Measurements from ENCODE around the gene OXLD1. TPM values are rescaled to one million over a fixed set of nuclear protein-coding genes. Genes with fewer than 3 reads are reported as not detected.

Gene OXLD1
- total and polyA plus RNA-seq, 2 donors (not counting 1 experiment from before 2014, with no cell fraction given) = 39.5 to 102 TPM

DNA sequence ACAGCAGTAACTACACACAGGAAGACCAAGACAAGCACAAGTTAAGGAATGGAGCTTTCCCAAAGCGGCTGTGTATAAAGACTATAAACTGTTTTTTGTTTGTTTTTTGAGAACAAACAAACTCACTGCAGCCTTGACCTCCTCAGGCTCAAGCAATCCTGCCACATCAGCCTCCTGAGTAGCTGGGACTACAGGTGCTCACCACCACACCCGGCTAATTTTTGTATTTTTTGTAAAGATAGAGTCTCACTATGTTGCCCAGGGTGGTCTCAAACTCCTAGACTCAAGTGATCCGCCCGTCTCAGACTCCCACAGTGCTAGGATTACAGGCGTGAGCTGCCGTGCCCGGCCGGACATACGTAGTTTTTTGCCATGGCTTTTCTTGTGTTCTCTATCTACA, 6.0 kb downstream of the OXLD1 start:
- ATAC-seq (ENCODE audit: low read depth) (no peak), DNase-seq (no peak)
- Mint-ChIP-seq H3K27ac (no peak overlapping the region), H3K4me3 (no peak overlapping the region), H3K4me1 (peaks cover under 1% of the 10 kb centered on the region), H3K27me3 (no peaks in the 10 kb centered on the region), H3K9me3 (ENCODE audit: insufficient read depth) (no peaks in the 10 kb centered on the region)
- Histone ChIP-seq H3K27me3 (replicated peaks in 1 of 4; ENCODE audit: control extremely low read depth in 1 of 4, control insufficient read depth in 3 of 4, insufficient read depth in 4 of 4, low read length in 3 of 4) (peaks cover 0 to 2% (median 0%) of the 10 kb centered on the region in 4 experiments), H3K4me2 (replicated peaks; ENCODE audit: low read depth, low read length, poor library complexity, severe bottlenecking) (no peak overlapping the region), H4K20me1 (ENCODE audit: control insufficient read depth, insufficient read depth, low read length, poor library complexity, severe bottlenecking) (no peaks in the 10 kb centered on the region), H3K9me3 (ENCODE audit: control extremely low read depth in 1 of 3, control insufficient read depth in 2 of 3, insufficient read depth in 1 of 3, low read length in 2 of 3) (no peaks in the 10 kb centered on the region), H3K36me3 (replicated peaks in 1 of 2; ENCODE audit: control extremely low read depth in 1 of 2, control insufficient read depth in 1 of 2, extremely low read depth in 1 of 2, insufficient read depth in 2 of 2, low read length in 1 of 2) (no peaks in the 10 kb centered on the region), H3K9ac (ENCODE audit: low read length) (no peak overlapping the region), H3K4me1 (ENCODE audit: control insufficient read depth in 2 of 2, insufficient read depth in 2 of 2, low read length in 2 of 2) (peaks cover 5 to 6% of the 10 kb centered on the region in 2 donors), H3K79me2 (ENCODE audit: control insufficient read depth, insufficient read depth, low read length) (peaks cover 8% of the 10 kb centered on the region), H3K27ac (ENCODE audit: low read length in 2 of 2) (no peak overlapping the region), H3K4me3 (ENCODE audit: control extremely low read depth in 1 of 5, extremely low read depth in 1 of 5, insufficient read depth in 1 of 5, low read depth in 2 of 5, low read length in 4 of 5) (no peak overlapping the region), H2AFZ (ENCODE audit: insufficient read depth, low read depth, low read length, poor library complexity, severe bottlenecking) (no peak overlapping the region)
- ChIA-PET CTCF (interaction anchor here (0.6 kb wide), 1 partner anchor 14 kb away, joined by 3 read pairs; no protein-coding TSS in a partner anchor), POLR2A (no interaction called here)
- 100% methylated on average over 8 of the region's 9 CpGs for WGBS (ENCODE audit: insufficient coverage)
- intact Hi-C loops (cut with micrococcal nuclease) = no loop called here
- TF ChIP-seq EZH2 (IDR thresholded peaks at IDR 0.05; ENCODE audit: borderline replicate concordance, insufficient read depth, low read depth, low read length, poor library complexity, severe bottlenecking) = no peak
- TF ChIP-seq, protein P1, sequence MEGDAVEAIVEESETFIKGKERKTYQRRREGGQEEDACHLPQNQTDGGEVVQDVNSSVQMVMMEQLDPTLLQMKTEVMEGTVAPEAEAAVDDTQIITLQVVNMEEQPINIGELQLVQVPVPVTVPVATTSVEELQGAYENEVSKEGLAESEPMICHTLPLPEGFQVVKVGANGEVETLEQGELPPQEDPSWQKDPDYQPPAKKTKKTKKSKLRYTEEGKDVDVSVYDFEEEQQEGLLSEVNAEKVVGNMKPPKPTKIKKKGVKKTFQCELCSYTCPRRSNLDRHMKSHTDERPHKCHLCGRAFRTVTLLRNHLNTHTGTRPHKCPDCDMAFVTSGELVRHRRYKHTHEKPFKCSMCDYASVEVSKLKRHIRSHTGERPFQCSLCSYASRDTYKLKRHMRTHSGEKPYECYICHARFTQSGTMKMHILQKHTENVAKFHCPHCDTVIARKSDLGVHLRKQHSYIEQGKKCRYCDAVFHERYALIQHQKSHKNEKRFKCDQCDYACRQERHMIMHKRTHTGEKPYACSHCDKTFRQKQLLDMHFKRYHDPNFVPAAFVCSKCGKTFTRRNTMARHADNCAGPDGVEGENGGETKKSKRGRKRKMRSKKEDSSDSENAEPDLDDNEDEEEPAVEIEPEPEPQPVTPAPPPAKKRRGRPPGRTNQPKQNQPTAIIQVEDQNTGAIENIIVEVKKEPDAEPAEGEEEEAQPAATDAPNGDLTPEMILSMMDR (IDR thresholded peaks at IDR 0.05) = no peak

DNA sequence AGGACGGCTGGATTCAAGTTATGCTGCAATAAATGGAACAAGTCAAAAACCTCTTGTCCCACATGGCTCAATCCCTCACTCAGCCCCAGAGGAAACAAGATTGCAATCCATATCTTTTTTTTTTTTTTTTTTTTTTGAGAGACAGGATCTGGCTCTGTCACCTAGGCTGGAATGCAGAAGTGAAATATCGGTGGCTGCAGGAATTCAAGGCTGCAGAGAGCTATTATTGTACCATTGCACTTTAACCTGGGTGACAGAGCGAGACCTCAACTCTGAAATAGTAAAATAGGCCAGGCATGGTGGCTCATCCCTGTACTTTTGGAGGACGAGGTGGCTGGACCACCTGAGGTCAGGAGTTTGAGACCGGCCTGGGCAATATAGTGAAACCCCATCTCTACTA, 7.4 kb downstream of the OXLD1 start:
- no peak for ATAC-seq (ENCODE audit: low read depth)
- H3K27ac Mint-ChIP-seq = no peak overlapping the region
- H3K4me3 ChIP-seq (ENCODE audit: control extremely low read depth in 1 of 5, extremely low read depth in 1 of 5, insufficient read depth in 1 of 5, low read depth in 2 of 5, low read length in 4 of 5) = no peak overlapping the region
- H3K9me3 ChIP-seq (ENCODE audit: control extremely low read depth in 1 of 3, control insufficient read depth in 2 of 3, insufficient read depth in 1 of 3, low read length in 2 of 3) = no peaks in the 10 kb centered on the region
- no peaks in the 10 kb centered on the region for H3K4me1 Mint-ChIP-seq
- ChIA-PET POLR2A (no interaction called here), CTCF (interaction anchor here (0.7 kb wide), 1 partner anchor 1581 kb away, joined by 4 read pairs; no protein-coding TSS in a partner anchor)
- intact Hi-C loops (cut with micrococcal nuclease) = no loop called here
- H3K4me3 Mint-ChIP-seq = no peak overlapping the region
- H3K36me3 ChIP-seq (replicated peaks in 1 of 2; ENCODE audit: control extremely low read depth in 1 of 2, control insufficient read depth in 1 of 2, extremely low read depth in 1 of 2, insufficient read depth in 2 of 2, low read length in 1 of 2) = no peaks in the 10 kb centered on the region
- no peak overlapping the region for H3K27ac ChIP-seq (ENCODE audit: low read length in 2 of 2)
- peaks cover 0 to 6% (median 0%) of the 10 kb centered on the region in 4 experiments for H3K27me3 ChIP-seq (replicated peaks in 1 of 4; ENCODE audit: control extremely low read depth in 1 of 4, control insufficient read depth in 3 of 4, insufficient read depth in 4 of 4, low read length in 3 of 4)
- 65% methylated on average over 3 of the region's 5 CpGs for WGBS (ENCODE audit: insufficient coverage)
- DNase-seq = no peak
- H3K4me1 ChIP-seq (ENCODE audit: control insufficient read depth in 2 of 2, insufficient read depth in 2 of 2, low read length in 2 of 2) = peaks cover under 1 to 2% of the 10 kb centered on the region in 2 donors
- H3K79me2 ChIP-seq (ENCODE audit: control insufficient read depth, insufficient read depth, low read length) = no peaks in the 10 kb centered on the region
- no peaks in the 10 kb centered on the region for H4K20me1 ChIP-seq (ENCODE audit: control insufficient read depth, insufficient read depth, low read length, poor library complexity, severe bottlenecking)
- no peak overlapping the region for H3K9ac ChIP-seq (ENCODE audit: low read length)
- no peak overlapping the region for H2AFZ ChIP-seq (ENCODE audit: insufficient read depth, low read depth, low read length, poor library complexity, severe bottlenecking)
- no peak for TF ChIP-seq EZH2 (IDR thresholded peaks at IDR 0.05; ENCODE audit: borderline replicate concordance, insufficient read depth, low read depth, low read length, poor library complexity, severe bottlenecking)
- TF ChIP-seq, protein P1 (IDR thresholded peaks at IDR 0.05) = no peak
- no peaks in the 10 kb centered on the region for H3K27me3 Mint-ChIP-seq
- H3K4me2 ChIP-seq (replicated peaks; ENCODE audit: low read depth, low read length, poor library complexity, severe bottlenecking) = no peak overlapping the region
- H3K9me3 Mint-ChIP-seq (ENCODE audit: insufficient read depth) = no peaks in the 10 kb centered on the region

Measured in B cell (primary cell).